Activated naive CD4-positive, alpha-beta T cell treated with anti-CD3 and anti-CD28 coated beads, Interleukin-2, amount 50 U/mL, for 16 hours (primary cell): Measurements from ENCODE around the gene ZNF224.
"Not testable (repeated sequence)": the region's sequence is repeated elsewhere in the genome, so short reads cannot be mapped to it uniquely, and the experiment has no call there.

Experiments used
- DNase-seq: peaks from one replicate; pipeline ENCODE4 v3.0.0-alpha.2; 2020

ZNF224 gene

GRCh38 chr19:44093931-44094765, at the start of gene ZNF224:
ZNF224 (plus strand) TSS chr19:44094361; CDS start chr19:44097874, 3,513 bp downstream.
- peak; percentile 82 for DNase-seq

GRCh38 chr19:44050740-44051649, 43.2 kb upstream of the ZNF224 start:
- peak; percentile 36 for DNase-seq

DNA sequence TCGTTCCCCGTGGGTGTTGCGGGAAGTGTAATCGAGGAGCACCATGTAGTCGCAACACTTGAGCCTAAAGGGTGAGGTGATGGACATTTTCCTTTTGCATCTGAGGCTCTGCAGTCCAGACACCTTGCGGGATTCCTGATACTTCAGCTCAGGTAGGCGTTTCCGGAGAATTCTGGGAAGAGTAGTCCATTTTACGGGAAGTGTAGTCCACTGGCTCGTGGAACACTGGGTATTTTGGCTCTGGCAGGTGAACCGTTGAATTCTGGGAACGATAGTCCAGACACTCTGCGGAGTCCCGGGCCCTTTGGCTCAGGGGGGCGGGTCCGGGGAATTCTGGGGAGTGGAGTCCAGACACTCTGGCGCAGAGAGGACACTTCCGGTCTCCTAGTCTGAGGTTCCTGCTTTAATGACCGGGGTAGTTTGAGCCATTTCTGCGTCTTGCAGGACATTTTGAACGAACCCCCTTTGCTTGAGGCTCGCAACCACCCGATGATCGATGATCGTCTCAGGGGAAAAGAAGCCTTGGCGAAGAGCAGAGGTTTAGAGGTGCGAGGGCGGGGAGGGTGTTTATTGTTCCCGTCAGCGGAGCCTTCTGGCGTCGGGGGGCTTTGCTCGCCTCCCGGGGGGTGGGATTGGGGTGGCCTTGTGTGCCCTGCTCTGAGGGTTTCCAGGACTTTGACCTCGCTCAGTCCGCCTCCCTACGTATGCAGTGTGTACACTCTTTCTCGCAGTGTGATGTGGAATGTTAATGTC, 42.3 kb upstream of the ZNF224 start, which contains the start of gene ZNF223:
Gene ZNF223 (plus strand): TSS at position 387 of the 753 bp plus-strand sequence. CDS start 3,141 bp downstream, outside the sequence.
- peak; percentile 78 for DNase-seq

DNA sequence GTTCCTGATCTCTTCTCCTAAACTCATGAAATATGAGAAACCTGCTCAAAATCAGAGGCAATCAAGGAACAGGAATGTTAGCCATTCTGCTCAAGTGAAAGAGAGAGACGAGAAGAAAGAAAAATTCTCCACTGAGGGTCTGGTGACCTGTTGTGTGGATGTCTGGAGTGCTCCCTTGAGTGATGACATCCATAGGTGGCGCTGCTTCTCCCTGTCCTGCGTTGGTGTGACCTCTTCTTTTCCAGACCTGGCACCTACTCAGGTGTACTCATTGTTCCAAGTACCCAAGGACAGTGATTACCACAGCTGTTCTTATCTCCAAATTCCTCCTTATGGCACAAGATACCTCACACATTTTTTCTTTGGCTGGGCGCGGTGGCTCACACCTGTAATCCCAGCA, 38.3 kb upstream of the ZNF224 start:
- DNase-seq = no peak

GRCh38 chr19:44059229-44059628, 34.9 kb upstream of the ZNF224 start:
- no peak for DNase-seq

- no peak for DNase-seq
Measured at GRCh38 chr19:44061038-44061437, 33.1 kb upstream of the ZNF224 start.

DNA sequence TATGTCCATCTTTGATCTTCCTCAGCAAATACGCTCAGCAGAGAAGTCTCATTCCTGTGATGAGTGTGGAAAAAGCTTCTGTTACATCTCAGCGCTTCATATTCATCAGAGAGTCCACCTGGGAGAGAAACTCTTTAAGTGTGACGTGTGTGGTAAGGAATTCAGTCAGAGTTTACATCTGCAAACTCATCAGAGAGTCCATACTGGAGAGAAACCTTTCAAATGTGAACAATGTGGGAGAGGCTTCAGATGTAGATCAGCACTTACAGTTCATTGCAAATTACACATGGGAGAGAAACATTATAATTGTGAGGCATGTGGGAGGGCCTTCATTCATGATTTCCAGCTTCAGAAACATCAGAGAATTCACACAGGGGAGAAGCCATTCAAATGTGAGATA, 27.9 kb upstream of the ZNF224 start:
- DNase-seq = no peak

DNA sequence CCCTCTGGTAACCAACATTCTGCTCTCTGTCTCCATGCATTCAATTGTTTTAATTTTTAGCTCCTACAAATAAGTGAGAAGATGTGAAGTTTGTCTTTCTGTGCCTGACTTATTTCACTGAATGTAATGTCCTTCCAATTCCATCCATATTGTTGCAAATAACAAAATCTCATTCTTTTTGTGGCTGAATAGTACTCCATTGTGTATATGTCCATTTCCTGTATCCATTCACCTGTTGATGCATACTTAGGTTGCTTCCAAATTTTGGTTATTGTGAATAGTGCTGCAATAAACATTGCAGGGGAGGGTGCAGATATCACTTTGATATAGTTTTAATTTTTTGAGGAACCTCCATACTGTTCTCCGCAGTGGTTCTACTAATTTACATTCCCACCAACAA, 24.7 kb upstream of the ZNF224 start:
- no peak for DNase-seq

DNA sequence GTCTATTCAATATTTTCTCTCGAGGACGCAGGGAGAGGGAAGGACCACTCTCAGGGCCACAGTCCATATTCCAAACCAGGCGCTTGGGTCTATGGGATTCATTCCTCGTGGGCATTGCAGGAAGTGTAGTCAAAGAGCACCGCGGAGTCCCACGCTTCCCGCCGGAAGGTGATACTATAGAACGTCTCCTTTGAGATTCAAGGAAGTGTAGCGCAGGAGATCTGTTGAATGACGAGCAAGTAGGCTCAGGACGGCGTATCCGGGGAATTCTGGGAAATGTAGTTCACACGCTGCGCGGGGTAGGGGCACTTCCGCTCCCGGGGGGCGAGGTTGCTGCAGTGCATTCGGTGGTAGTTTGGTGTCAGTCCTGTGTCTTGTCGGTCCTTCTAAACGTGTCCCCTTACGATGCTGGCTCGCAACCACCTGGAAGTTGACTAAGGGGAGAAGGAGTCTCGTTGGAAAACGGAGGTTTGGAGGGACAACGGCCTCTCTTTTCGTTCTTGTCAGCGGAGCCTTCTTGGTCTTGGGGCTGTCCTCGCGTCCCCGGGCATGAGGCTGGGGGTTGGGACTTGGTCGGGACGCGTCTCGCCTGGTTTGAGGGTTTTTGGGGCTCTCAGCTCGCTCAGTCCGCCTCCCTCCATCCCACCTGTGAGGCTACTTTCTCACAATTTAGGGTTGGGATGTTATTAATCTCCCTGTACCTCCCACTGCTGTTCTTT, 22.2 kb upstream of the ZNF224 start, which contains the start of gene ZNF284:
Gene ZNF284 (plus strand): TSS at position 336 of the 719 bp plus-strand sequence. CDS start 4,231 bp downstream, outside the sequence.
- peak; percentile 84 for DNase-seq

DNA sequence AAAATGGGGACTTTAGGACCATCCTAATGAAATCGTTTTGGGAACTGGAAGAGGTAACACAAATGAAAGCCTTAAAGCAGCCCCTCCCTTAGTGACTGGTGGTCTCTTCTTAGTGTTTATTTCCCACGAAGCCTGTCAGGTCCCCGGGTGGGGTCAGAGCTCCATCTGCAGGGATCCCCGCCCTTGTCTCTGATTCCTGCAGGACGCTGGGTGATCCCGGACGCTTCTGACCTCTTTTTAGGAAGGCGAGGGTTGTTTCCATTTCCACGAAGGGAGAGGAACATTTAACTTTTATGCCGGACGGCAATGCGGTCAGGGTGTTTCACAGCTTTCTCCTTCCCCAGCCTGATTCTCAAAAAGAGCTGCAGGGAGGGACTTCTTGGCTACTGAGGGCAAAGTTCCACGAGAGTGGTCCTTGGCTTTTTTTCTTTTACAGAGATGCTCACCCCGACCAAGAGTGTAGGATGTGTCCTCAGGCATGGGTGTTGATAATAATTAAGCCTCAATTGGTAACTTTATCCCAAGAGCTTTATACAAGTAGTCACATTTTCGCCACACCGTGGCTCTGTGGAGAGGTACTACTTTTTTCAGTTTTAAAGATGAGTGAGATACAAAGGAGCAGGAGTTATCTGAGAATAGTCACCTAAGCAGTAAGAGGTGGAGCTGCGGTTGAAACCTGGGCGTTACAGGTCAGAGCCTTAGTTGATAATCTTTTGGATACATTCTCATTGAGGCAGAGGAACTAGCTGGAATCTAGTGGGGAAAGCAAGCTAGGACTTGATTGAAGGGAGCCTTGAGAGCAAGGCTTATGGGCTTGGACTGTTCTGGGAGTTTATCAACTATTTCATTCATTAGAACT, 21.4 kb upstream of the ZNF224 start:
- DNase-seq = no peak

DNA sequence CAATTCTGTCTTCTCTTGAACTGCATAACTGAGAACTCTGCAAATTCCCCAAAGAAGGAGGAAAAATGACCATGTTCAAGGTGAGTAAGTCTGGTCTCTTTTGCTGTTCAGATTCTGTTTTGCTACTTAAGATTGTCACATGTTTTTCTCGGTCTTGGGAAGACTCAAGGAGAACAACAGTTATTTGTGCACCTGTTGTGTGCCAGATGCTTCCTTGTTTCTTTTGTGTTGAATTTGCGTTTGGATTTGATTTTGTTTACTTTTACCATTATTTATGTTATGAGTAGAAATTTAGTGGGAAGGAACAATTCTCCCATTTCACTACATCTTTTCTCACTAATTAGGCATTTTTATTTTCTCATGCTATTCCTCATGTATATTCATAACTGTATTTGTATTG, 17.8 kb upstream of the ZNF224 start:
- no peak for DNase-seq

DNA sequence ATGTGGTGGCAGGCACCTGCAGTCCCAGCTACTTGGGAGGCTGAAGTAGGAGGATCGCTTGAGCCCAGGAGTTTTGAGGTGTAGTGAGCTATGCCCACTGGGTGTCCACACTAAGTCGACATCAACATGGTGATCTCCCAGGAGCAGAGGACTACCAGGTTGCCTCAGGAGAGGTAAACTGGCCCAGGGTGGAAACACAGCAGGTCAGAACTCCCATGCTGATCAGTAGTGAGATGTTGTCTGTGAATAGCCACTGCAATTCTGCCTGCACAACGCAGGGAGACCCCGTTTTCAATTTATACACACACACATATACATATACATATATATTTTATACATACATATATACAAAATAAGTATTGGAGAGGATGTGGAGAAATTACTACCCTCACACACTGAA, 2.1 kb upstream of the ZNF224 start:
- no peak for DNase-seq

DNA sequence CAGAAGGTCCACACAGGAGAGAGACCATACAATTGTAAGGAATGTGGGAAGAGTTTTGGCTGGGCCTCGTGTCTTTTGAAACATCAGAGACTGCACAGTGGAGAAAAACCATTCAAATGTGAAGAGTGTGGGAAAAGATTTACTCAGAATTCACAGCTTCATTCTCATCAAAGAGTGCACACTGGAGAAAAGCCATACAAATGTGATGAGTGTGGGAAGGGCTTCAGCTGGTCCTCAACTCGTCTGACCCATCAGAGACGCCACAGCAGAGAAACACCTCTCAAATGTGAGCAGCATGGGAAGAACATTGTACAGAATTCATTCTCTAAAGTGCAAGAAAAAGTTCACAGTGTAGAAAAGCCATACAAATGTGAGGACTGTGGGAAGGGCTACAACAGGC, 13.6 kb downstream of the ZNF224 start:
- DNase-seq = no peak

- DNase-seq = no peak
Measured at GRCh38 chr19:44109458-44109857, 15.3 kb downstream of the ZNF224 start.

GRCh38 chr19:44111910-44112463, 17.8 kb downstream of the ZNF224 start:
- no peak for DNase-seq

DNA sequence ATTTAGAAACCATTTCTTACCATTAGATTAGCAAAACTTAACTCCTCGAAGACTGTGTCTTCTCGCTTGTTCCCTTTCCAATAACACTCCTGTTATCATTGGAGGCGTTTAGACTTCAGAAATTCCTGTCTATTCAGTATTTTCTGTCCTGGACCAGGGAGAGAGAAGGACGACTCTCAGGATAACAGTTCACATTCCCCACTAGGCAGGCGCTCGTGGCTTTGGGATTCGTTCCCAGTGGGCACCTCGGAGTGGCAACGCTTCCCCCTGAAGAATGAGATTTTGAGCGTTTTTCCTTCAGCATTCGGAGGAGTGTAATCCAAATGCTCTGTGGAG, 18.6 kb downstream of the ZNF224 start:
- DNase-seq = no peak

DNA sequence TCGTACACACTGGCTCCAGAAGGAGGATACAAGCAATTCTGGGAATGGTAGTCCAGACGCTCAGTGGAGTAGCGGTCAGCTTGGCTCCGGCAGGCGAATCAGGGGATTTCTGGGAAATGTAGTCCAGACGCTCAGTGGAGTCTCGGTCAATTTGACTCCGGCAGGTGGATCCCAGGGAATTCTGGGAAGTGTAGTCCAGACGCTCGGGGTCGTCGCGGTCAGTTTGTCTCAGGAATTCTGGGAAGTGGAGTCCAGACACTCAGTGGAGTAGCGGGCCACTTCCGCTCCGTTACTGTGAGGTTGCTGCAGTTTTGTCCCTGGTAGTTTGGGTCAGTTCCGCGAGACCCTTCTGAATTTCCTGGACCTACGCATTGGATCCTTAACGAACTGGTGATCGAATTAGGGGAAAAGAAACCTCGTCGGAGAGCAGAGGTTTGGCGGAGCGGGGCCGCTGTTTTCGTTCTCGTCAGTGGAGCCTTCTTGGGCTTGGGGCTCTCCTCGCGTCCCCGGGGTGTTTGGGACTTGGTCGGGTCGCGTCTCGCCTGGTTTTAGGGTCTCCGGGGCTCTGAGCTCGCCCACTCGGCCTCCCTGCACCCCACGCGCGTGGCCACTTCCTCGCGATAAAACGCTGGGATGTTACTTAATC, 19.1 kb downstream of the ZNF224 start, which contains the start of gene ZNF225:
Gene ZNF225 (plus strand): TSS at position 262 of the 646 bp plus-strand sequence. CDS start 2,429 bp downstream, outside the sequence.
- peak; percentile 82 for DNase-seq

- DNase-seq = no peak
Measured at GRCh38 chr19:44113784-44114390, 19.7 kb downstream of the ZNF224 start.

DNA sequence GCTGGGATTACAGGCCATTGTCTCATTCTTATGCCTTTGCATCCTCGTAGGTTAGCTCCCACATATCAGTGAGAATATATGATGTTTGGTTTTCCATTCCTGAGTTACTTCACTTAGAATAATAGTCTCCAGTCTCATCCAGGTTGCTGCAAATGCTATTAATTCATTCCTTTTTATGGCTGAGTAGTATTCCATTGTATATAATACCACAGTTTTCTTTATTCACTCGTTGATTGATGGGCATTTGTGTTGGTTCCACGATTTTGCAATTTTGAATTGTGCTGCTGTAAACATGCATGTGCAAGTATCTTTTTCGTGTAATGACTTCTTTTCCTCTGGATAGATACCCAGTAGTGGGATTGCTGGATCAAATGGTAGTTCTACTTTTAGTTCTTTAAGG, 27.0 kb downstream of the ZNF224 start:
- DNase-seq = not testable (repeated sequence)

- no peak for DNase-seq
Measured at GRCh38 chr19:44131955-44132354, 37.8 kb downstream of the ZNF224 start.
